GM20000 (cell line): ENCODE data around the gene DENND5A.
"Not testable (repeated sequence)": the region's sequence is repeated elsewhere in the genome, so short reads cannot be mapped to it uniquely, and the experiment has no call there.

Source experiments
- DNase-seq: peaks from one replicate; pipeline ENCODE4 v3.0.0; 2012; ENCODE audit warnings: low spot score
- TF ChIP-seq, protein P1 (sequence below): IDR thresholded peaks from 2 replicates; pipeline ENCODE4 v1.5.1; 2012; ENCODE audit warnings: mild to moderate bottlenecking, control low read depth; ENCODE audit errors: extremely low read depth, missing control alignments

The DENND5A gene

DNA sequence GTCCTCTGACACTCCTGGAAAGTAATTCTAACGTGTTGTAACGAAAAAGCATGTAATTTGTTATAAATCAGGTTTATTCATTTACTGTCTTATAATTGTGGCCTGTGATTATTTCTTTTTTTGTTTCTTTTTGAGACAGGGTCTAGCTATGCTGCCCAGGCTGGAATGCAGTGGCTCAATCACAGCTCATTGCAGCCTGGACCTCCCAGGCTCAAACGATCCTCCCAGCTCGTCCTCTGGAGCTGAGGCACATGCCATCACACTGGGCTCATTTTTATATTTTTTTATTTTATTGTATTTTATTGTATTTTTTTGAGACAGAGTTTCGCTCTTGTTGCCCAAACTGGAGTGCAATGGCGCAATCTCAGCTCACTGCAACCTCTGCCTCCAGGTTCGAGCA lies 15.9 kb downstream of the DENND5A start:
- no peak for DNase-seq
- TF ChIP-seq, protein P1, sequence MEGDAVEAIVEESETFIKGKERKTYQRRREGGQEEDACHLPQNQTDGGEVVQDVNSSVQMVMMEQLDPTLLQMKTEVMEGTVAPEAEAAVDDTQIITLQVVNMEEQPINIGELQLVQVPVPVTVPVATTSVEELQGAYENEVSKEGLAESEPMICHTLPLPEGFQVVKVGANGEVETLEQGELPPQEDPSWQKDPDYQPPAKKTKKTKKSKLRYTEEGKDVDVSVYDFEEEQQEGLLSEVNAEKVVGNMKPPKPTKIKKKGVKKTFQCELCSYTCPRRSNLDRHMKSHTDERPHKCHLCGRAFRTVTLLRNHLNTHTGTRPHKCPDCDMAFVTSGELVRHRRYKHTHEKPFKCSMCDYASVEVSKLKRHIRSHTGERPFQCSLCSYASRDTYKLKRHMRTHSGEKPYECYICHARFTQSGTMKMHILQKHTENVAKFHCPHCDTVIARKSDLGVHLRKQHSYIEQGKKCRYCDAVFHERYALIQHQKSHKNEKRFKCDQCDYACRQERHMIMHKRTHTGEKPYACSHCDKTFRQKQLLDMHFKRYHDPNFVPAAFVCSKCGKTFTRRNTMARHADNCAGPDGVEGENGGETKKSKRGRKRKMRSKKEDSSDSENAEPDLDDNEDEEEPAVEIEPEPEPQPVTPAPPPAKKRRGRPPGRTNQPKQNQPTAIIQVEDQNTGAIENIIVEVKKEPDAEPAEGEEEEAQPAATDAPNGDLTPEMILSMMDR: no peak

DNA sequence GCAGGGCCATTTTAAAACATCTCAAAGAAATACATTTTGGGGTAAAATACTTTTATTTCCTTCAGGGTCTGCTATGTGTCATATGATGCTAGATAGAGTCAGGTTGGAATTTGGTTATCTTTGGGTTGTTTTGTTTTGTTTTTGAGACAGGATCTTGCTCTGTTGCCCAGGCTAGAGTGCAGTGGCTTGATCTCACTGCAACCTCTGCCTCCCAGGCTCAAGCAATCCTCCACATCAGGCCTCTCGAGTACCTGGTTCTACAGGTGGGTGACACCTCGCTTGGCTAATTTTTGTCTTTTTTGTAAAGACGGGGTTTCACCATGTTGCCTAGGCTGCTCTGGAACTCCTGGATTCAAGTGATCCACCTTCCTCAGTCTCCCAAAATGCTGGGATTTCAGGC lies 17.3 kb downstream of the DENND5A start:
- TF ChIP-seq, protein P1: no peak
- no peak for DNase-seq

DNA sequence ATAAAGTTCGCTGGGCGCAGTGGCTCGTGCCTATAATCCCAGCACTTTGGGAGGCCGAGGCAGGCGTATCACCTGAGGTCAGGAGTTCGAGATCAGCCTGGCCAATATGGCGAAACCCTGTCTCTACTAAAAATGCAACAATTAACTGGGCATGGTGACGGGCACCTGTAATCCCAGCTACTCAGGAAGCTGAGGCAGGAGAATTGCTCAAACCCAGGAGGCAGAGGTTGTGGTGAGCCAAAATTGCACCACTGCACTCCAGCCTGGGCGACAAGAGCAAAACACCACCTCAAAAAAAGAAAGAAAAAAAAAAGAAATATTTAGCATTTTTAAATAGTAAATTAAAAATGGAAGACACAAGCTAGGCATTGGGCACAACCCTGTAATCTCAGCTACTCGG lies 28.9 kb downstream of the DENND5A start:
- not testable (repeated sequence) for DNase-seq

DNA sequence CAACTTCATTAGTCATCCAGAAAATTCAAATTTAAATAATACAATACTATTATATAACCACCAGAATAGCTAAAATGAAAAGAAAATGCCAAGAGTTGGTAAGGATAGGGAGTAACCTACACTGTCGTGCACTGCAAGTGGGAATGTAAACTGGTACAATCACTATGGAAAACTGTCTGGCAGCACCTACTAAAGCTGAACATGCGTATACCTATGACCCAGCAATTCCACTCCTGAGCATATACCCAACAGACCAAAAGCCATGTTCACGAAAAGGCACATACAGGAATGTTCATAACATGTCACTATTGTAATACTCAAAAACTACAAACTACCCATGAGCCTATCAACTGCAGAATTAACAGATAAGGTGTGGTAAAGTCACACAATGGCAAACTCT lies 32.7 kb downstream of the DENND5A start:
- TF ChIP-seq, protein P1: no peak
- no peak for DNase-seq

DNA sequence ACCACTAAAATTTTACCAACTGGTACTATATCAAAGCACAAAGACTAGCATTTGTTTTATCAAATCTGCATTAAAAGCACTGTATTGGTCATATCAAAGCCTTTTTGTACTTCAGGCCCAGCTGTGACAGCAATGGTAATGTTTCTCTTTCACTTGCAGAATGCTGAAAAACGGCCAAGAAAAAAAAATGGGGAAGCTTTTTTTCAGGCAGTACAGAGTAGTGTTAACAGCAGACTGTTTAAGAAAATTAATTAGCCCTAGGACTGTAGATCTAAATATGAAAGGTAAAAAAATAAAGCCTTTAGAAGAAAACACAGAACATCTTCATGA lies 33.3 kb downstream of the DENND5A start:
- TF ChIP-seq, protein P1: no peak
- DNase-seq: peak; percentile 53

DNA sequence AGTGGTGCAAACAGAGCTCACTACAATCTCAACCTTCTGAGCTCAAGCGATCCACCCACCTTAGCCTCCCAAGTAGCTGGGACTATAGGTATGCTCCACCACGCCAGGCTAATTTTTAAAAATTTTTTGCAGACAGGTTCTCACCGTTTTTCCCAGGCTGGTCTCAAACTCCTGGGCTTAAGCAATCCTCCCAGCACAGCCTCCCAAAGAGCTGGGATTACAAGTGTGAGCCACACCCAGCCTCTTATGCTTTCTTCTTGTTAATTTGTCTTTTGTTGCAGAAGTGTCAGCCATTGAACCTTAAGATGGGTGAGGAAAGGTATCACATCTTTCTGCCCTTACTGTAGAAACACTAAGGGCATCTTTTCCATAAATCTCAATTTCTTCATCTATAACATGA lies 34.9 kb downstream of the DENND5A start:
- no peak for DNase-seq
- TF ChIP-seq, protein P1: no peak

DNA sequence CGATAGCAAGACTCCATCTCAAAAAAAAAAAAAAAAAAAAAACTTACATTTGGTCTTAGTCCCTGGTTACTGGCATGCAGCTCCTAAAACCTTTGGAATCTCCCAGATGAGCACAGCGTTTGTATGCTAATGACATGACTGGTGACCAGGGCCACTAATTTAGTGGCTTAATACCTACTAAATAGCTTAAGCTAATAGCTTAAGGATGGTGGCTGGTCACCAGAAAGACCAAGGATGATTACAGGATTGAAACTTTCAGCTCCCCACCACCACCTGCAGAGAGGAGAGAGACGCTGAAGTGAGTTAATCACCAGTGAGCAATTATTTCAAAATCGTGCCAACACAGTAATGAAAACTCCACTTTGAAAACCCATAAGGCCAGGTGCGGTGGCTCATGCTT lies 37.1 kb downstream of the DENND5A start:
- no peak for DNase-seq
- TF ChIP-seq, protein P1: no peak

DNA sequence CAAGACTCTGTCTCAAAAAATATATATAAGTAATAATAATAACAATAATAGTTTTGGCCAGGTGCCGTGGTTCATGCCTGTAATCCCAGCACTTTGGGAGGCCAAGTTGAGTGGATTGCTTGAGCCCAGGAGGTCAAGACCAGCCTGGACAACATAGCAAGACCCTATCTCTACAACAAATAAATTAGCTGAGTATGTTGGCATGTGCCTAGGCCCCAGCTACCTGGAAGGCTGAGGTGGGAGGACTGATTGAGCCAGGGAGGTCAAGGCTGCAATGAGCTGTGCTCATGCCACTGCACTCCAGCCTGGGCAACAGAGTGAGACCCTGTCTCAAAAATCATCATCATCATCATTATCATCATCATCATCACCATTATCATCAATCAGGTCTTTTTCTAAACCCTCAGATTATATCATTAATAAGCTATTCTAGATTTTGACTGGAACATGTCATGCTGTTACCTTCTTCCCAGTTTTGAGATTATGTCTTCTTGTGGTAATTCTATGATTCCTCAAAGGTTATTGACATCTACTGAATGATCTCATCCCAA lies 39.3 kb downstream of the DENND5A start:
- TF ChIP-seq, protein P1: no peak
- no peak for DNase-seq
